Measurements from ENCODE around the gene ARHGAP22.

- TF ChIP-seq, protein P1, sequence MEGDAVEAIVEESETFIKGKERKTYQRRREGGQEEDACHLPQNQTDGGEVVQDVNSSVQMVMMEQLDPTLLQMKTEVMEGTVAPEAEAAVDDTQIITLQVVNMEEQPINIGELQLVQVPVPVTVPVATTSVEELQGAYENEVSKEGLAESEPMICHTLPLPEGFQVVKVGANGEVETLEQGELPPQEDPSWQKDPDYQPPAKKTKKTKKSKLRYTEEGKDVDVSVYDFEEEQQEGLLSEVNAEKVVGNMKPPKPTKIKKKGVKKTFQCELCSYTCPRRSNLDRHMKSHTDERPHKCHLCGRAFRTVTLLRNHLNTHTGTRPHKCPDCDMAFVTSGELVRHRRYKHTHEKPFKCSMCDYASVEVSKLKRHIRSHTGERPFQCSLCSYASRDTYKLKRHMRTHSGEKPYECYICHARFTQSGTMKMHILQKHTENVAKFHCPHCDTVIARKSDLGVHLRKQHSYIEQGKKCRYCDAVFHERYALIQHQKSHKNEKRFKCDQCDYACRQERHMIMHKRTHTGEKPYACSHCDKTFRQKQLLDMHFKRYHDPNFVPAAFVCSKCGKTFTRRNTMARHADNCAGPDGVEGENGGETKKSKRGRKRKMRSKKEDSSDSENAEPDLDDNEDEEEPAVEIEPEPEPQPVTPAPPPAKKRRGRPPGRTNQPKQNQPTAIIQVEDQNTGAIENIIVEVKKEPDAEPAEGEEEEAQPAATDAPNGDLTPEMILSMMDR (IDR thresholded peaks at IDR 0.05): no peak
- TF ChIP-seq POLR2A (IDR thresholded peaks at IDR 0.05): no peak
Measured at GRCh38 chr10:48590945-48591344, 13.9 kb downstream of the ARHGAP22 start.
